HL-60 (cell line): ENCODE measurements around the gene SLC15A1.

Source experiments
- DNase-seq, 2 experiments: peaks; one replicate each; pipeline ENCODE4 v3.0.0-alpha.2; 2010 to 2020; ENCODE audit warnings: low read depth in 1 of 2, low spot score in 1 of 2
- H3K27ac ChIP-seq: fragments of 250-450 bp; sonication (Bioruptor Pico); replicated peaks from 2 replicates; pipeline ENCODE4 v1.5.1; 2020; ENCODE audit warnings: mild to moderate bottlenecking, moderate library complexity
- H3K27me3 ChIP-seq: fragments of 250-450 bp; sonication (Bioruptor Pico); 2 replicates; pipeline ENCODE4 v1.5.1; 2021; ENCODE audit warnings: mild to moderate bottlenecking, moderate library complexity; ENCODE audit not compliant: insufficient read depth, poor library complexity, severe bottlenecking
- H3K4me3 ChIP-seq: replicated peaks from 2 replicates; pipeline ENCODE4 v1.5.1; 2011; ENCODE audit warnings: mild to moderate bottlenecking, control low read depth, low read length; ENCODE audit not compliant: insufficient read depth
- GABPA ChIP-seq: IDR thresholded peaks from 2 replicates; pipeline ENCODE4 v1.6.1; 2012; ENCODE audit warnings: low read depth
- POLR2AphosphoS5 ChIP-seq: IDR thresholded peaks from 2 replicates; pipeline ENCODE4 v1.6.1; 2012; ENCODE audit warnings: low read depth
- SPI1 ChIP-seq: IDR thresholded peaks from 2 replicates; pipeline ENCODE4 v1.6.1; 2012; ENCODE audit warnings: low read depth, mild to moderate bottlenecking, borderline replicate concordance
- TF ChIP-seq, protein P1 (sequence below): IDR thresholded peaks from one replicate; pipeline ENCODE4 v1.5.1; 2011; ENCODE audit warnings: low read length, control low read depth, inconsistent platforms; ENCODE audit not compliant: insufficient read depth
- TF ChIP-seq, protein P2 (sequence below): IDR thresholded peaks from 2 replicates; pipeline ENCODE4 v1.6.1; 2012; ENCODE audit warnings: low read depth; ENCODE audit not compliant: insufficient replicate concordance

SLC15A1 gene

DNA sequence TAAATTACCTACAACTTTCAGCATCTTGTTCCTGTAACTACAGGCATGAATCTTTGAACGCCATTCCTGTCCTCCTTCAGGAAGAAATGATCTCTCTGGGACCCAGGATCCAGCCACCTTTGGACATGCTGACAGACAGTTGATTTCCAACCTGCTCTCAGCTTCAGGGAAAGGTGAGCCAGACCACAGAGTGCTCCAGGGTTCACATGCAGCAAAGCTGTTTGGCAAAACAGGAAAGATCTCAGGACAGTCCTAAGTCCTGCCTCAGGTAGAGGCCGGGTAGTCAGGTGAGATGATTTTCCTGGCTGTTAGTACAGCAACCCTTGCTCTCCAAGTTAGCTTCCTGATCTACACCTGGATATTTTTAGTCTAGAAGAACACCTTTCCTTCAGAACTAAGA, 9.1 kb downstream of the SLC15A1 start:
- no peak for DNase-seq
- Histone ChIP-seq H3K4me3 (no peak overlapping the region), H3K27me3 (peaks cover 4% of the 10 kb centered on the region), H3K27ac (no peak overlapping the region)
- TF ChIP-seq POLR2AphosphoS5 (no peak), SPI1 (no peak), GABPA (no peak)
- TF ChIP-seq, protein P1, sequence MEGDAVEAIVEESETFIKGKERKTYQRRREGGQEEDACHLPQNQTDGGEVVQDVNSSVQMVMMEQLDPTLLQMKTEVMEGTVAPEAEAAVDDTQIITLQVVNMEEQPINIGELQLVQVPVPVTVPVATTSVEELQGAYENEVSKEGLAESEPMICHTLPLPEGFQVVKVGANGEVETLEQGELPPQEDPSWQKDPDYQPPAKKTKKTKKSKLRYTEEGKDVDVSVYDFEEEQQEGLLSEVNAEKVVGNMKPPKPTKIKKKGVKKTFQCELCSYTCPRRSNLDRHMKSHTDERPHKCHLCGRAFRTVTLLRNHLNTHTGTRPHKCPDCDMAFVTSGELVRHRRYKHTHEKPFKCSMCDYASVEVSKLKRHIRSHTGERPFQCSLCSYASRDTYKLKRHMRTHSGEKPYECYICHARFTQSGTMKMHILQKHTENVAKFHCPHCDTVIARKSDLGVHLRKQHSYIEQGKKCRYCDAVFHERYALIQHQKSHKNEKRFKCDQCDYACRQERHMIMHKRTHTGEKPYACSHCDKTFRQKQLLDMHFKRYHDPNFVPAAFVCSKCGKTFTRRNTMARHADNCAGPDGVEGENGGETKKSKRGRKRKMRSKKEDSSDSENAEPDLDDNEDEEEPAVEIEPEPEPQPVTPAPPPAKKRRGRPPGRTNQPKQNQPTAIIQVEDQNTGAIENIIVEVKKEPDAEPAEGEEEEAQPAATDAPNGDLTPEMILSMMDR, result no peak
- TF ChIP-seq, protein P2, sequence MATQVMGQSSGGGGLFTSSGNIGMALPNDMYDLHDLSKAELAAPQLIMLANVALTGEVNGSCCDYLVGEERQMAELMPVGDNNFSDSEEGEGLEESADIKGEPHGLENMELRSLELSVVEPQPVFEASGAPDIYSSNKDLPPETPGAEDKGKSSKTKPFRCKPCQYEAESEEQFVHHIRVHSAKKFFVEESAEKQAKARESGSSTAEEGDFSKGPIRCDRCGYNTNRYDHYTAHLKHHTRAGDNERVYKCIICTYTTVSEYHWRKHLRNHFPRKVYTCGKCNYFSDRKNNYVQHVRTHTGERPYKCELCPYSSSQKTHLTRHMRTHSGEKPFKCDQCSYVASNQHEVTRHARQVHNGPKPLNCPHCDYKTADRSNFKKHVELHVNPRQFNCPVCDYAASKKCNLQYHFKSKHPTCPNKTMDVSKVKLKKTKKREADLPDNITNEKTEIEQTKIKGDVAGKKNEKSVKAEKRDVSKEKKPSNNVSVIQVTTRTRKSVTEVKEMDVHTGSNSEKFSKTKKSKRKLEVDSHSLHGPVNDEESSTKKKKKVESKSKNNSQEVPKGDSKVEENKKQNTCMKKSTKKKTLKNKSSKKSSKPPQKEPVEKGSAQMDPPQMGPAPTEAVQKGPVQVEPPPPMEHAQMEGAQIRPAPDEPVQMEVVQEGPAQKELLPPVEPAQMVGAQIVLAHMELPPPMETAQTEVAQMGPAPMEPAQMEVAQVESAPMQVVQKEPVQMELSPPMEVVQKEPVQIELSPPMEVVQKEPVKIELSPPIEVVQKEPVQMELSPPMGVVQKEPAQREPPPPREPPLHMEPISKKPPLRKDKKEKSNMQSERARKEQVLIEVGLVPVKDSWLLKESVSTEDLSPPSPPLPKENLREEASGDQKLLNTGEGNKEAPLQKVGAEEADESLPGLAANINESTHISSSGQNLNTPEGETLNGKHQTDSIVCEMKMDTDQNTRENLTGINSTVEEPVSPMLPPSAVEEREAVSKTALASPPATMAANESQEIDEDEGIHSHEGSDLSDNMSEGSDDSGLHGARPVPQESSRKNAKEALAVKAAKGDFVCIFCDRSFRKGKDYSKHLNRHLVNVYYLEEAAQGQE, result no peak

DNA sequence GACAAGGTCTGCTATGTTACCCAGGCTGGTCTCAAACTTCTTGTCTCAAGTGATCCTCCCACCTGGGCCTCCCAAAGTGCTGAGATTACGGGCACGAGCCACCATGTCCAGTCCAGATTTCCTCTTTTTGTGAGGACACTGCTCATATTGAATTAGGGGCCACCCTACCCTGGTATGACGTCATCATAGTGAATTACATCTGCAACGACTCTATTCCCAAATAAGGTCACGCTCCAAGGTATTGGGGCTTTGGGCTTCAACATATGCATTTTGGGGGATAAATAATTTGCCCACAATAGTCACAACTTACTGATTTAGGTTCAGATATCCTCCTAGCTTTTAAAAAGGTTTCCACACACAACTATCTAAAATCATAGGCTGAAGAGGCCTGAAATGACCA, 9.5 kb downstream of the SLC15A1 start:
- peaks cover 3% of the 10 kb centered on the region for H3K27me3 ChIP-seq
- H3K4me3 ChIP-seq, result no peak overlapping the region
- TF ChIP-seq GABPA (no peak), SPI1 (no peak), POLR2AphosphoS5 (no peak)
- TF ChIP-seq, protein P1, result no peak
- TF ChIP-seq, protein P2, result no peak
- H3K27ac ChIP-seq, result no peak overlapping the region
- no peak for DNase-seq

DNA sequence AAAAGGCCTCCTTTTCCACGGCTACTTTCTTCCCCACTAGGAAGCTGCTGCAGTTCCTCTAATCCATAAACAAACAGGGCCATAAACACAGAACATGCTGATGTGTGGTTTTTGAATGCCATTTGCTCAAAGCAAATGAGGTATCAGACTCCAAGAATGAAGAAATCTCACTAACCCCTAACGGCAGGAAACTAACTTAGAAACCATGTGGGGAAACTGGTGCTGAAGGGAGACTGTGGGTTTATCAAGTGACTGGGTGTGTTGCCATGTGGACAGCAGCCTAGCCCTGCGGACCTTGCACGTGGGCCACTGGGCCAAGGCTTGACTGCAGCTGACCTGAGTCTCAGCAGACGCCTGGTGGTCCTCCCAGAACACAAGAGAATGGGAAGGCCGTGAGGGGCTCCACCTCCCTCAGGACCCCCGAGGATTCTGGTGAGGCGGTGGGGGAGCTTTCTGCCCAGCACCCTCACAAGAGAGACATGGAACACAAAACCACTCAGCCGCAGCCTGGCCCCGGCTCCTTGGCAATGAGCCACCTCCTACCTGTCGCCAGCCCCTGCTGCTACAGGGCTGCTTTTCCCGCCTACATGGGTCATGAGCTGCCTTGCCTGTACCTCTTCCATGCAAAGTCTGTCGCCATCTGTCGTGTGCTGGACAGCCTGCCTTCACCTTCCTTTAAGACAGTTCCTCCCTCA, 10.6 kb downstream of the SLC15A1 start:
- Histone ChIP-seq H3K27ac (no peak overlapping the region), H3K4me3 (no peak overlapping the region), H3K27me3 (peaks cover 5% of the 10 kb centered on the region)
- TF ChIP-seq SPI1 (no peak), GABPA (no peak), POLR2AphosphoS5 (no peak)
- TF ChIP-seq, protein P1, result no peak
- TF ChIP-seq, protein P2, result no peak
- no peak for DNase-seq
